ENCODE measurements around the gene HIGD2A.

The HIGD2A gene, protein sequence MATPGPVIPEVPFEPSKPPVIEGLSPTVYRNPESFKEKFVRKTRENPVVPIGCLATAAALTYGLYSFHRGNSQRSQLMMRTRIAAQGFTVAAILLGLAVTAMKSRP

DNA sequence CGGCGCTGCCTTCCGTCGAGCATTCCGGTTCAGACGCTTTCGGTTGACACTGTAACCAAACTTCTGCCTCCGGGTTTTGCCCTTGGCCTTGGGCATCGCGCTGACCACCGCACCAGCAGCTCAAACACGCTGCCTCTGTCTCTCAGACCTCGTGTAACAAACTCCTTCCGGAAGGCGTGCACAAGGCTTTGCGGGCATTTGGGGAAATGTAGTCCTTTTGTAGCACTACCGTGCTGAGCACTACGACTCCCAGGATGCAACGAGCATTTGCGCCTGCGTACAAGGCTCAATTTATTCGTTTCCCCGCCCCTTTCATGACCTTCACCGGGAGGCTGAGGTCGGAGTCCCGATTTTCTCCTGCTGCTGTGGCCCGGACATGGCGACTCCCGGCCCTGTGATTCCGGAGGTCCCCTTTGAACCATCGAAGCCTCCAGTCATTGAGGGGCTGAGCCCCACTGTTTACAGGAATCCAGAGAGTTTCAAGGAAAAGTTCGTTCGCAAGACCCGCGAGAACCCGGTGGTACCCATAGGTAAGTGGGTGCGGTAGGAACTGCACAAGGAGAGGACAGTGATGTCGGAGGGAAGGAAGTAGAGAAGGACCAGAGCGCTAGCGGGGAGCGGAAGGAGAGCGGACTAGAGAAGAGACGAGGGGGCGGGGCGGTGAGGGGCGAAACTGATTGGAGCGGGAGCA, at the start of gene HIGD2A, which contains the start of gene NOP16:
TSS of gene HIGD2A (plus strand) at position 308 of the 691 bp plus-strand sequence. CDS start at position 377, 69 bp downstream.
TSS of gene NOP16 (minus strand) at position 155 of the 691 bp plus-strand sequence. CDS start at position 96, 59 bp downstream.
- peak; percentile 99 for DNase-seq (ENCODE audit: low spot score)

DNA sequence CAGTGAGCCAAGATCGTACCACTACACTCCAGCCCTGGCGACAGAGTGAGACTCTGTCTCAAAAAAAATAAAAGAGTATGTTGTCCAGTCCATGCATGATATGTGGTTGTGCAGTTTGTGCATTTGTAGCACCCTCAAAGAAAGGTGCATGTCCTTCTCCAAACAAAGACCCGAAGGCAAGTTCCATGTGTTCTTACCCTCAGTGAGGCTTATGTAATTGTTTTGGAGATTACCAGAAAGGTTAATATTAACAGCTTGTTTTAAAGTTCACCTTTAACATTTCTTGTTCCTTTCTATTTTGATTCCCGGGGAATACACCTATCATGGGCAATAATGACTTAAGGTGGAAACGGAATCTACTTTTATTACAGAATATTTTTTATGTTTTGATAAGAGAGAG, 49.2 kb upstream of the HIGD2A start:
- no peak for DNase-seq (ENCODE audit: low spot score)

- no peak for DNase-seq (ENCODE audit: low spot score)
Measured at GRCh38 chr5:176341325-176342157, 47.0 kb upstream of the HIGD2A start.

GRCh38 chr5:176342158-176342483, 46.4 kb upstream of the HIGD2A start:
- DNase-seq (ENCODE audit: low spot score), result no peak

DNA sequence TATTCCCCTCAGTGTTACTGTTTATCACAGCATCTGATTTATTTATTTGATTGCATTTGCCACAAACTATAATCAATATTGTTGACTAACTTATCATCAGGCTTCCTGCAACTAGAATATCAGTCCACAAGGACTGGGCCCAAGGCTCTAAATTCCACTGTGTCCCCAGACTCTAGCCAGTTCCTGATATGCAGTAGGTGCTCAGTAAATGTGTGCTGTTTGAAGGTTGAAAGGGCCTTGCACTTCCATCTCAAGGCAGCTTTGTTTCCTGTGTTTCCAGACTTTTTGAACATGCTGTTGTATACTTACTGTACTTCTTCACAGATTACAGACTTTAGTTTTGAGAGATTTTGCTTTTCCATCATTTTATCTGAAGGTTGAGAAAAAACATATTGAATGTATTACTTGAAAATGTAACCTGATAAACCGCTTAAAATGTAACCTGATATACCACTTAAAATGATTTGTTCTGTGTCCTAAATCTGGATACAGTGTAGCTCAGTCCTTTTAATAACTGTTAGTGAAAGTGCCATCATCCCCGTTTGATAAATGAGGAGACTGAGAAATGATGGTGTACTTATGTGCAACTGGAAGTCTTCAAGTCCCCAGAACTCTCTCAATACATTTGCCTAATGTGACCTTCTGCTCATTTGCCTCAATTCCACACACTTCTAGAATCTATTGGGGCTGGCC, 45.6 kb upstream of the HIGD2A start:
- no peak for DNase-seq (ENCODE audit: low spot score)

- DNase-seq (ENCODE audit: low spot score), result no peak
Measured at GRCh38 chr5:176350416-176350815, 38.1 kb upstream of the HIGD2A start.

GRCh38 chr5:176352116-176352878, 36.3 kb upstream of the HIGD2A start:
- no peak for DNase-seq (ENCODE audit: low spot score)

- DNase-seq (ENCODE audit: low spot score), result no peak
Measured at GRCh38 chr5:176353533-176353932, 35.0 kb upstream of the HIGD2A start.

GRCh38 chr5:176355400-176356178, 33.0 kb upstream of the HIGD2A start:
- no peak for DNase-seq (ENCODE audit: low spot score)

- no peak for DNase-seq (ENCODE audit: low spot score)
Measured at GRCh38 chr5:176356179-176356566, 32.4 kb upstream of the HIGD2A start.

DNA sequence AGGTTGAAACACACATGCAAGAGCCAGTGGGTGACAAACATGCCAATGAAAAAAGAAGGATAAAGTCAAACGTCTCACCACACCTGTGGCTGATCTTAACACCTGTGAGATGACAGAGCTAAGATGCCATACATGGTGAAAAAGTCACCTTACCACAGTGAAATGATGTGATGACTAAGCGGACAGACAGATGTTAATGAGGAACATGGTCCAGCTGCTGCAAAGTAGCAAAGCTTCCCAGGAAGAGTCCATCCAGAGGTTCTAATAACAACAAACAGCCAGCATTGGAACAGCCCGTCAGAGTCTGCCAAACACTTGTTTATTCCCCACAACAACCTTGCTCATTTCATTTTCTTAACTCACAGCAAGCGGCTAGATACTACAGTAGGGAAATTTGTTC, 28.9 kb upstream of the HIGD2A start:
- no peak for DNase-seq (ENCODE audit: low spot score)

DNA sequence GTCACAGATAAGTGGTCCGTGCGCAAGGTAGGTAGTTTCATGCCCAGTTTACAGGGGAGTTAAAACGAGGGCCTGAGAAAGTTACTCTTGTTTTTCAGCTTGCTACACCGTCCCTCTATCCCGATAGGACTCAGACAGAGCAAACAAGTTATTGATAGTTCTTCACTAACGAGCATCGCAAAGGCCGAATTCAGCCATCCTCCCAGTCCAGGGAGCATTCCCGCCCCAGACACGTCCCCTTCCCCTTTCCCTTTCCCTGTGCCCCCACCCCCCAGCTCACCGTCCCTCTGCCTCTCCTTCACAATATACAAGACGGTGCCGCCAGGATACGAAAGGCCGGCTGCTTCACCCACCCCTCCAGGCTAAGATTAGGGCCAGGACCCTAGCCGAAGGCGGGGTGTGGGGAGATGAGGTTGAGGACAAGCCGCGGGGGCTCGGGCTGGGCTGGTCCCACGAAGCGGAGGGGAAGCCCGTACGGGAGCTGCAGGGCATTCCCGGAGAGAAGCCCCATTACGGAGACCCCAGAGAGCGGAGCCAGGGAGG, 27.6 kb upstream of the HIGD2A start:
- DNase-seq (ENCODE audit: low spot score), result no peak

DNA sequence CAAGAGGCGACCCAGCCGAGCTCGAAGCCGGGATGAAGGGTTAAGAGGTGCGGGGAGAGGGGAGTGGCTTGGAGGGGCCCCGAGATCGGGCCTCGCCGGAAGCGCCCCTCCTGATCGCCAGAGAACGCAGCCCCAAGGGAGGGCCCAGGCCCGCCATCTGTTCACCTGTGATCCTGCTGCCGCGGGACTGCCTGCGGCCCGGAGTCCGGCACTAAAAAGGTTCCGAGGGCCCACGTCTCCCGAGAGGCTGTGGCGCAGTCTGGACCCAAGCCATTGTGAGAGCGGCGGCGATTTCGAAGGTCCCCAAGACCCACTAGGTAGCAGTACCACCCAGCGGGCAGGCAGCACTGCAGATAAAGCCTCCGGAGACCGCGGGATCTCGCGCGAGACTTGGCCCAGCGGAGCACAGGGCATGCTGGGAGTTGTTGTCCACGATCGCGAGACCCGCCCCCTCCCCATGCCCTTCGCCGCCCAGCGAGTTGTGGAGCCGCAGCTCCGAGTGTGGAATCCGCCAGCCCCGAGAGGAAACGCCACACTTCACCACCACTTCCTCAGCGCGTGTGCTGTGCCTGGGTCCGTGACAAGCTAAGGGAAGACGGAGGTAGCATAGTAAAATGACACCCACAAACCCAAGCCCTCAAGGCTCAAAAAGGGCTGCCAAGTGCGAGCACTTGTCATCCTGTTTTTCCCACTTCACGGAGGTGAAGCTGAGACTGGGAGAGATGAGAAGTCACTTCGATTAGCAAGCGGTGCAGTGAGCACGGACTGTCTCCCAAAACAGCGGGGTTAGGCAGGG, 26.9 kb upstream of the HIGD2A start, which contains the start of gene KIAA1191:
TSS of gene KIAA1191 (minus strand) at position 328 of the 796 bp plus-strand sequence. CDS start 2,256 bp downstream, outside the sequence.
- DNase-seq (ENCODE audit: low spot score), result peak; percentile 95

GRCh38 chr5:176362233-176362490, 26.4 kb upstream of the HIGD2A start:
- DNase-seq (ENCODE audit: low spot score), result peak; percentile 36

DNA sequence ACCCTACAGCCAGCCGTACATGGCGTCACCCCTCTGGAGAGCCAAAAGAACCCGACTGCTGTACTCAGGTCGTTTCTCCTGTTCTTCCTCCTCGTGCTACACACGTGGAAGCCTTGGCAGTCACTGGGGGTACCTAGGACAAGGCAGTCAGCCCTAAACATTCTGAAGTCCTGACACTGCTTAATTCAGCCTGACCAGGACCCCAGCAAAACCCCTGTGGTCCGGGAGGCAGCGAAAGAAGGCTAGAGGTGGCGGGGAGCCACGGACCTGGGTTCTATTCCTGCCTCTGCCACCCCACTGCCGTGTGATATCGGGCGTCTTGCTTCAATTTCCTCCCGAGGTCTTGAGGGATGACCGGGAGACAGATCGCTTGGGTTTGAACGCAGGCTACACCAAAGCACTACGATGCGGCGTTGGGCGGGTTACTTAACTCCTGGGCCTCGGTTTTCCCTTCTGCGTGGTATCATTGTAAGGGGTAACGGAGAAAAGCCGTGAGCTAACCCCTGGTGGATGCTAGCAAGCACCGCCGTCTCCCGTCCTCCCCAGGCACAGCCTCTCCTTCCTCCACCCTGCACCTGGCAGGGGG, 23.7 kb upstream of the HIGD2A start:
- no peak for DNase-seq (ENCODE audit: low spot score)

DNA sequence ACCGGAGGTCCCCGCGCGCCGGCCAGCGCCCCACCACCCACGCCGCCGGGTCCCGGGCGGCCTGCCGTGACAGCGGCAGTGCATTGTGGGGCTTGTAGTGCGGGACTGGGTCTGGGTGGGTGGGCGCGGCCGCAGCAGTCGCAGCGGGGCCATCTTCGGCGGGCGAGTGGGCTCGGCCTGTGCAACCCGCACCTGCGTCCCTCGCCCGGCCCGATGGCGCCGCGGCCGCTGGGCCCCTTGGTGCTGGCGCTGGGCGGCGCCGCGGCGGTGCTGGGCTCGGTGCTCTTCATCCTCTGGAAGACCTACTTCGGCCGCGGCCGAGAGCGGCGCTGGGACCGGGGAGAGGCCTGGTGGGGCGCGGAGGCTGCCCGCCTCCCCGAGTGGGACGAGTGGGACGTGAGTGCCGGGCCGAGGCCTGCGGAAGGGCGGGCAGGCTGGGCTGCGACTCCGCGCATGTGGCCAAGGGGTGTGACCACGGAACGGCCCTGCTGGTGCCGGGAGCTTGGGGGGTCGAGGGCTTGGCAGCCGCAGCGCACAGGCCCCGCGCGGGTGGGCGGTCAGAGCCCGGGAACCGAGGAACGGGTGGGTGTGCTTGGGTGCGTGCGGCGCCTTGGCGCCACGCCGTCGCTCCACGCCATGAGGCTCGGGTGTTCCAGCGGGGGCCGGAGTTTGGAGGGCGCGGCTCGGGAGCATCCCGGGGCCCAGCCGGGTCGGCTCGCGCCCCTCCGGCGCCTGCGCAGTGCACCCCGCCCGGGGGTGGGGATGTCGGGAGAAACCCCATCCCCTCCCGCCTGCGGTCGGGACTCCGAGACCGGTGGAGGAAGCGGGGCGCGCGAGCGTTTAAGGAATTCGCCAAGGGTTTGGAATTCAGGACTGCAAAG, 23.0 kb upstream of the HIGD2A start, which contains the start of gene ARL10:
TSS of gene ARL10 (plus strand) at position 137 of the 881 bp plus-strand sequence. CDS start at position 214, 77 bp downstream.
- DNase-seq (ENCODE audit: low spot score), result peak; percentile 43

- no peak for DNase-seq (ENCODE audit: low spot score)
Measured at GRCh38 chr5:176366232-176366894, 22.2 kb upstream of the HIGD2A start.

DNA sequence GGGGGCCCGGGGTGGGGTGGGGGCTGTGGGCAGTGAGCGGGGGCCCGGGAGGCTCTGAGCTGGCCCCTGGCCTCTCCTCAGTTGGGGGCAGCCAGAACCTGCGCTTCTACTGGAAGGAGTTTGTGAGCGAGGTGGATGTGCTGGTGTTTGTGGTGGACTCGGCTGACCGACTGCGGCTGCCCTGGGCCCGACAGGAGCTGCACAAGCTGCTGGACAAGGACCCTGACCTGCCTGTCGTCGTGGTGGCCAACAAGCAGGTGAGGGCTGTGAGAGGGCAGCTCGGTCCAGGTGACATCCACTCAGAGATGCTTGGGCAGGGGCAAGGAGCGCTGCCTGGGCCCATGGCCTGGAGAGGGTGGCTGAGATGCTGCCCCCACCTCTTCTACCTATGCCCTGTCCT, 19.8 kb upstream of the HIGD2A start:
- no peak for DNase-seq (ENCODE audit: low spot score)

All from NAMALWA (cell line).